Measurements from ENCODE around the gene GCNT2.

The GCNT2 gene

GRCh38 chr6:10553871-10554270, 32.7 kb downstream of the GCNT2 start:
- peaks cover 2% of the 10 kb centered on the region for H3K79me2 ChIP-seq (ENCODE audit: control insufficient read depth, insufficient read depth, low read length, poor library complexity)
- peaks cover 9 to 19% of the 10 kb centered on the region in 2 experiments for H3K4me1 ChIP-seq (ENCODE audit: control insufficient read depth in 1 of 2, insufficient read depth in 2 of 2, low read length in 2 of 2)
- H2BK12ac ChIP-seq (ENCODE audit: low read length), result no peak overlapping the region
- H4K8ac ChIP-seq (ENCODE audit: low read depth, low read length), result no peak overlapping the region
- peaks cover 1% of the 10 kb centered on the region for H3K9me3 ChIP-seq (ENCODE audit: insufficient read depth, low read depth, low read length)
- no peak overlapping the region for H3K4ac ChIP-seq (ENCODE audit: low read depth, low read length)
- H3K36me3 ChIP-seq (ENCODE audit: control insufficient read depth in 1 of 2, insufficient read depth in 2 of 2, low read length in 2 of 2), result peaks cover 2 to 6% of the 10 kb centered on the region in 2 experiments
- H2BK5ac ChIP-seq (ENCODE audit: low read depth, low read length, poor library complexity), result no peak overlapping the region
- no peak overlapping the region for H3K9ac ChIP-seq (ENCODE audit: low read length)
- no peak overlapping the region for H3K23ac ChIP-seq (ENCODE audit: low read length)
- H4K12ac ChIP-seq (ENCODE audit: low read depth, low read length), result no peak overlapping the region
- no peak for DNase-seq
- H3K4me2 ChIP-seq (ENCODE audit: low read length), result no peak overlapping the region
- no peak overlapping the region for H3K18ac ChIP-seq (ENCODE audit: low read length)
- no peak overlapping the region for H2AFZ ChIP-seq (ENCODE audit: insufficient read depth, low read length, poor library complexity)
- no peak overlapping the region for H2BK120ac ChIP-seq (ENCODE audit: insufficient read depth, low read length, poor library complexity)
- H4K91ac ChIP-seq (ENCODE audit: low read depth, low read length), result no peak overlapping the region
- no peaks in the 10 kb centered on the region for H3K27me3 ChIP-seq (ENCODE audit: insufficient read depth, low read length)
- no CpG with 5 or more reads among the region's 1 CpG for whole genome bisulfite sequencing (ENCODE audit: extremely low coverage, insufficient coverage, insufficient read length)
- peak overlapping the region; percentile 9 for H3K27ac ChIP-seq (ENCODE audit: low read depth, low read length)
- no peak overlapping the region for H3K14ac ChIP-seq (ENCODE audit: low read length)
- H3K79me1 ChIP-seq (ENCODE audit: low read length), result peaks cover 16% of the 10 kb centered on the region
- H2AK5ac ChIP-seq (ENCODE audit: low read length), result no peak overlapping the region
- no peak overlapping the region for H3K4me3 ChIP-seq (ENCODE audit: low read depth, low read length)

GRCh38 chr6:10554826-10555225, 33.7 kb downstream of the GCNT2 start:
- Histone ChIP-seq H3K4me2 (ENCODE audit: low read length) (no peak overlapping the region), H2AK5ac (ENCODE audit: low read length) (no peak overlapping the region), H3K23ac (ENCODE audit: low read length) (no peak overlapping the region), H3K27me3 (ENCODE audit: insufficient read depth, low read length) (no peaks in the 10 kb centered on the region), H3K18ac (ENCODE audit: low read length) (no peak overlapping the region), H3K27ac (ENCODE audit: low read depth, low read length) (no peak overlapping the region), H3K9me3 (ENCODE audit: insufficient read depth, low read depth, low read length) (no peaks in the 10 kb centered on the region), H4K91ac (ENCODE audit: low read depth, low read length) (peak overlapping the region; percentile 53), H3K14ac (ENCODE audit: low read length) (peak overlapping the region; percentile 21), H4K8ac (ENCODE audit: low read depth, low read length) (no peak overlapping the region), H2BK5ac (ENCODE audit: low read depth, low read length, poor library complexity) (peak overlapping the region; percentile 64), H3K79me1 (ENCODE audit: low read length) (peaks cover 16% of the 10 kb centered on the region), H3K4ac (ENCODE audit: low read depth, low read length) (no peak overlapping the region), H2AFZ (ENCODE audit: insufficient read depth, low read length, poor library complexity) (no peak overlapping the region), H3K9ac (ENCODE audit: low read length) (no peak overlapping the region), H3K36me3 (ENCODE audit: control insufficient read depth in 1 of 2, insufficient read depth in 2 of 2, low read length in 2 of 2) (peaks cover 2 to 4% of the 10 kb centered on the region in 2 experiments), H3K4me3 (ENCODE audit: low read depth, low read length) (no peak overlapping the region), H3K79me2 (ENCODE audit: control insufficient read depth, insufficient read depth, low read length, poor library complexity) (peaks cover 2% of the 10 kb centered on the region), H3K4me1 (ENCODE audit: control insufficient read depth in 1 of 2, insufficient read depth in 2 of 2, low read length in 2 of 2) (peaks cover 9 to 22% of the 10 kb centered on the region in 2 experiments), H4K12ac (ENCODE audit: low read depth, low read length) (no peak overlapping the region), H2BK12ac (ENCODE audit: low read length) (peak overlapping the region; percentile 58), H2BK120ac (ENCODE audit: insufficient read depth, low read length, poor library complexity) (peak overlapping the region; percentile 52)
- no peak for DNase-seq
- WGBS (ENCODE audit: extremely low coverage, insufficient coverage, insufficient read length), result 100% methylated on average over 1 of the region's 7 CpGs

DNA sequence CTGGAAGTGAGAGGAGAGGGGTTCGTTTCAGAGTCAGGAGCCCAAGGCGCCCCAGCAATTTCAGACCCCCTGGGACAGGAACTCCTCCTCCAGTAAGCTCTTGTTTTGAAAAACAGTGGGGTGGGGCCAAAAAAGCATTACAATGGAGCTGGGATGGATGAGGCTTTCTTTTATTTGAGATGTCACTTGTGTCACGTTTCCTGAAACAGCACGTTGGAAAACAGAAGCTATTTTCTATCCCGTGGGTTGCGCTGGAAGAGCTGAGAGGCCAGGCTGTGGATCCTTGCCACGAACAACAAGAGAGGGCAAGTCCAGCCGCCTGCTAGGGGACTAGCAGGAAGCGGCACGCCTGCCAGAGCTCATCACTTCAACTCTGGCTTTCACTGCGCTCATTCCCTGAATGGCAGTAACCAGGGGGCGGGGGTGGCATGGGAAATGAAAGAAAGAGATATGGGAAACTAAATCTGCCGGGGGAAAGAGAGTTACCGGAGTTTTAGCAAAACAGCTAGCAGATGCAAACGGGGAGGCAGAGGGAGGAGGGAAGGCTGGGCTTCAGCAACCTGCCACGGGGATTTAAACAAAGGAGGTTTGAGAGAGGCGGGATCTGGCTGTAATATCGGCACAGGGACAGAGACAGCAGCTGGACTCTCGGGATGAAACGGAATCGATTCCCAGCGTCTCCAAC, 34.6 kb downstream of the GCNT2 start:
- no peaks in the 10 kb centered on the region for H3K9me3 ChIP-seq (ENCODE audit: insufficient read depth, low read depth, low read length)
- WGBS (ENCODE audit: extremely low coverage, insufficient coverage, insufficient read length), result no CpG with 5 or more reads among the region's 22 CpGs

GRCh38 chr6:10556589-10556988, 35.4 kb downstream of the GCNT2 start:
- WGBS (ENCODE audit: extremely low coverage, insufficient coverage, insufficient read length), result no CpG with 5 or more reads among the region's 6 CpGs
- no peak for DNase-seq
- H3K23ac ChIP-seq (ENCODE audit: low read length), result no peak overlapping the region

More for the DNA sequence above, 34.6 kb downstream of the GCNT2 start:
- H3K79me2 ChIP-seq (ENCODE audit: control insufficient read depth, insufficient read depth, low read length, poor library complexity), result peaks cover 2% of the 10 kb centered on the region
- peak overlapping the region; percentile 70 for H3K9ac ChIP-seq (ENCODE audit: low read length)
- H2AFZ ChIP-seq (ENCODE audit: insufficient read depth, low read length, poor library complexity), result peak overlapping the region; percentile 59
- H3K23ac ChIP-seq (ENCODE audit: low read length), result no peak overlapping the region
- H3K18ac ChIP-seq (ENCODE audit: low read length), result peak overlapping the region; percentile 43
- H3K14ac ChIP-seq (ENCODE audit: low read length), result peak overlapping the region; percentile 47
- peaks cover 2 to 4% of the 10 kb centered on the region in 2 experiments for H3K36me3 ChIP-seq (ENCODE audit: control insufficient read depth in 1 of 2, insufficient read depth in 2 of 2, low read length in 2 of 2)
- H4K8ac ChIP-seq (ENCODE audit: low read depth, low read length), result peak overlapping the region; percentile 7
- H2BK120ac ChIP-seq (ENCODE audit: insufficient read depth, low read length, poor library complexity), result peak overlapping the region; percentile 29
- peak overlapping the region; percentile 62 for H3K27ac ChIP-seq (ENCODE audit: low read depth, low read length)
- peak overlapping the region; percentile 80 for H3K4me2 ChIP-seq (ENCODE audit: low read length)
- peaks cover 9 to 22% of the 10 kb centered on the region in 2 experiments for H3K4me1 ChIP-seq (ENCODE audit: control insufficient read depth in 1 of 2, insufficient read depth in 2 of 2, low read length in 2 of 2)
- DNase-seq, result no peak
- H3K79me1 ChIP-seq (ENCODE audit: low read length), result peaks cover 16% of the 10 kb centered on the region
- H2BK12ac ChIP-seq (ENCODE audit: low read length), result peak overlapping the region; percentile 62
- H2AK5ac ChIP-seq (ENCODE audit: low read length), result no peak overlapping the region
- H3K4me3 ChIP-seq (ENCODE audit: low read depth, low read length), result peak overlapping the region; percentile 1
- H2BK5ac ChIP-seq (ENCODE audit: low read depth, low read length, poor library complexity), result peak overlapping the region; percentile 42
- H3K4ac ChIP-seq (ENCODE audit: low read depth, low read length), result peak overlapping the region; percentile 33
- peak overlapping the region; percentile 43 for H4K12ac ChIP-seq (ENCODE audit: low read depth, low read length)
- H3K27me3 ChIP-seq (ENCODE audit: insufficient read depth, low read length), result no peaks in the 10 kb centered on the region
- H4K91ac ChIP-seq (ENCODE audit: low read depth, low read length), result peak overlapping the region; percentile 77

More at GRCh38 chr6:10556589-10556988, 35.4 kb downstream of the GCNT2 start:
- no peak overlapping the region for H3K18ac ChIP-seq (ENCODE audit: low read length)
- H2BK120ac ChIP-seq (ENCODE audit: insufficient read depth, low read length, poor library complexity), result no peak overlapping the region
- peak overlapping the region; percentile 45 for H2BK12ac ChIP-seq (ENCODE audit: low read length)
- H3K79me2 ChIP-seq (ENCODE audit: control insufficient read depth, insufficient read depth, low read length, poor library complexity), result peaks cover 2% of the 10 kb centered on the region
- H4K12ac ChIP-seq (ENCODE audit: low read depth, low read length), result peak overlapping the region; percentile 58
- H3K4me1 ChIP-seq (ENCODE audit: control insufficient read depth in 1 of 2, insufficient read depth in 2 of 2, low read length in 2 of 2), result peaks cover 9 to 22% of the 10 kb centered on the region in 2 experiments
- H2BK5ac ChIP-seq (ENCODE audit: low read depth, low read length, poor library complexity), result no peak overlapping the region
- no peak overlapping the region for H2AK5ac ChIP-seq (ENCODE audit: low read length)
- H3K36me3 ChIP-seq (ENCODE audit: control insufficient read depth in 1 of 2, insufficient read depth in 2 of 2, low read length in 2 of 2), result peaks cover 2 to 4% of the 10 kb centered on the region in 2 experiments
- H2AFZ ChIP-seq (ENCODE audit: insufficient read depth, low read length, poor library complexity), result no peak overlapping the region
- no peaks in the 10 kb centered on the region for H3K9me3 ChIP-seq (ENCODE audit: insufficient read depth, low read depth, low read length)
- H3K4ac ChIP-seq (ENCODE audit: low read depth, low read length), result no peak overlapping the region
- no peak overlapping the region for H4K91ac ChIP-seq (ENCODE audit: low read depth, low read length)
- no peak overlapping the region for H3K27ac ChIP-seq (ENCODE audit: low read depth, low read length)
- no peak overlapping the region for H4K8ac ChIP-seq (ENCODE audit: low read depth, low read length)
- H3K9ac ChIP-seq (ENCODE audit: low read length), result no peak overlapping the region
- peak overlapping the region; percentile 80 for H3K4me2 ChIP-seq (ENCODE audit: low read length)
- no peaks in the 10 kb centered on the region for H3K27me3 ChIP-seq (ENCODE audit: insufficient read depth, low read length)
- no peak overlapping the region for H3K4me3 ChIP-seq (ENCODE audit: low read depth, low read length)
- no peak overlapping the region for H3K14ac ChIP-seq (ENCODE audit: low read length)
- H3K79me1 ChIP-seq (ENCODE audit: low read length), result peaks cover 16% of the 10 kb centered on the region
